GM12878 (cell line): ENCODE results near the gene IFNB1. TPM values are rescaled to one million over a fixed set of nuclear protein-coding genes. Genes with fewer than 3 reads are reported as not detected.

Source experiments
- ATAC-seq: fragments of 200-7000 bp; cut with Tn5 transposase; 3 replicates; pipeline ENCODE4 v1.9.1; 2020; ENCODE audit warnings: mild to moderate bottlenecking, moderate library complexity
- BruUV-seq: library from RNA; stranded (reverse); fragments of 400-500 nt; replicated peaks from 2 replicates; lab custom pipeline; 2021; lab: Mats Ljungman, UMichigan
- CTCF ChIA-PET: fragments of 300-600 bp; sonication (Branson Sonifier 250); formaldehyde crosslinking; extraction: SDS; loops from one replicate; lab custom pipeline; 2021; ENCODE audit warnings: inconsistent platforms; lab: Yijun Ruan, JAX
- POLR2A ChIA-PET: fragments of 350-600 bp; formaldehyde crosslinking; extraction: SDS; loops from one replicate; lab custom pipeline; 2021; ENCODE audit warnings: inconsistent platforms; lab: Charles Lee
- RAD21 ChIA-PET: fragments of 300-600 bp; sonication (Branson Sonifier 250); formaldehyde crosslinking; loops from one replicate; lab custom pipeline; 2023; ENCODE audit warnings: antibody characterized with exemption; ENCODE audit not compliant: unreplicated experiment; lab: Charles Lee
- SMC1A ChIA-PET: fragments of 300-600 bp; sonication (Branson Sonifier 250); formaldehyde crosslinking; loops from one replicate; lab custom pipeline; 2023; ENCODE audit not compliant: unreplicated experiment, uncharacterized antibody; lab: Charles Lee
- DNase-seq: peaks from one replicate; pipeline ENCODE4 v3.0.0-alpha.2; 2011; ENCODE audit warnings: low read depth, low spot score
- FAIRE-seq: peaks from 3 replicates; lab custom pipeline; 2011; peaks lifted over from hg19 to GRCh38; lab: Jason Lieb, UNC
- H2AFZ ChIP-seq: 2 replicates; pipeline ENCODE4 v1.6.0; 2011; ENCODE audit warnings: low read depth, low read length, control low read depth; ENCODE audit not compliant: control insufficient read depth
- H3K27ac ChIP-seq: 2 replicates; pipeline ENCODE4 v1.5.1; 2011; ENCODE audit warnings: control low read depth; ENCODE audit not compliant: control insufficient read depth, insufficient read depth
- H3K27me3 ChIP-seq, 2 experiments: replicated peaks in 1 of 2; 2 replicates each; pipeline versions ENCODE4 v1.6.0 to v1.6.1; 2011; ENCODE audit warnings: low read length in 1 of 2; ENCODE audit not compliant: control insufficient read depth in 2 of 2, insufficient read depth in 2 of 2
- H3K36me3 ChIP-seq, 2 experiments: 2 replicates each; pipeline ENCODE4 v1.5.1; 2011; ENCODE audit warnings: low read length in 1 of 2; ENCODE audit not compliant: control insufficient read depth in 2 of 2, insufficient read depth in 2 of 2
- H3K4me1 ChIP-seq: 2 replicates; pipeline ENCODE4 v1.6.1; 2011; ENCODE audit warnings: mild to moderate bottlenecking, low read length, moderate library complexity, mixed read lengths; ENCODE audit not compliant: control insufficient read depth, insufficient read depth
- H3K4me2 ChIP-seq: 2 replicates; pipeline ENCODE4 v1.6.0; 2011; ENCODE audit warnings: control low read depth; ENCODE audit not compliant: control insufficient read depth, insufficient read depth
- H3K4me3 ChIP-seq: fragments of 200-600 bp; sonication (generic); 2 replicates; pipeline ENCODE4 v1.5.1; 2016
- H3K79me2 ChIP-seq: 2 replicates; pipeline ENCODE4 v1.6.0; 2011; ENCODE audit warnings: low read length; ENCODE audit not compliant: control insufficient read depth, insufficient read depth
- H3K9ac ChIP-seq: 2 replicates; pipeline ENCODE4 v1.8.0; 2011; ENCODE audit warnings: low read length, control low read depth, mixed read lengths; ENCODE audit not compliant: control insufficient read depth, insufficient read depth
- H3K9me3 ChIP-seq: replicated peaks from 3 replicates; pipeline ENCODE4 v1.5.1; 2011; ENCODE audit warnings: mild to moderate bottlenecking, low read length; ENCODE audit not compliant: control insufficient read depth, insufficient read depth
- H4K20me1 ChIP-seq: 2 replicates; pipeline ENCODE4 v1.6.0; 2011; ENCODE audit not compliant: control insufficient read depth, insufficient read depth
- BACH1 ChIP-seq: fragments of 450-650 bp; IDR thresholded peaks from 2 replicates; pipeline ENCODE4 v1.6.1; 2017; ENCODE audit warnings: mild to moderate bottlenecking, borderline replicate concordance
- DPF2 ChIP-seq: fragments of 450-650 bp; IDR thresholded peaks from 2 replicates; pipeline ENCODE4 v1.6.1; 2017; ENCODE audit warnings: mild to moderate bottlenecking
- EED ChIP-seq: sonication (generic); IDR thresholded peaks from 2 replicates; pipeline ENCODE4 v1.6.1; 2016; ENCODE audit warnings: antibody characterized with exemption, low read depth
- FOS ChIP-seq: IDR thresholded peaks from 3 replicates; pipeline ENCODE4 v1.6.1; 2011; ENCODE audit warnings: borderline replicate concordance; ENCODE audit not compliant: insufficient read length; ENCODE audit errors: extremely low read depth
- IRF4 ChIP-seq: IDR thresholded peaks from 2 replicates; pipeline ENCODE4 v1.6.1; 2011; ENCODE audit warnings: low read depth, low read length
- JUND ChIP-seq: IDR thresholded peaks from 2 replicates; pipeline ENCODE4 v1.6.1; 2012; ENCODE audit warnings: low read depth, mild to moderate bottlenecking, low read length, improper control_type of control experiment, moderate library complexity
- KDM1A ChIP-seq: fragments of 200-600 bp; sonication (generic); IDR thresholded peaks from 2 replicates; pipeline ENCODE4 v1.6.1; 2016; ENCODE audit warnings: borderline replicate concordance
- LARP7 ChIP-seq: fragments of 450-650 bp; IDR thresholded peaks from 2 replicates; pipeline ENCODE4 v1.6.1; 2017; ENCODE audit warnings: mild to moderate bottlenecking
- MTA3 ChIP-seq: IDR thresholded peaks from 2 replicates; pipeline ENCODE4 v1.6.1; 2012; ENCODE audit warnings: low read length, inconsistent platforms, borderline replicate concordance
- MYB ChIP-seq: fragments of 150-350 bp; IDR thresholded peaks from 2 replicates; pipeline ENCODE4 v1.6.1; 2014; ENCODE audit warnings: mild to moderate bottlenecking, low read depth, low read length, borderline replicate concordance
- NFIC ChIP-seq: IDR thresholded peaks from 2 replicates; pipeline ENCODE4 v1.6.1; 2012; ENCODE audit warnings: low read depth, mild to moderate bottlenecking, inconsistent platforms, low read length, moderate library complexity
- NFYA ChIP-seq: IDR thresholded peaks from 2 replicates; pipeline ENCODE4 v1.6.1; 2011; ENCODE audit warnings: low read depth, mild to moderate bottlenecking, low read length, improper control_type of control experiment, borderline replicate concordance
- NRF1 ChIP-seq: conservative IDR thresholded peaks from 2 replicates; pipeline ENCODE4 v1.6.1; 2011; ENCODE audit warnings: mild to moderate bottlenecking, low read depth, low read length, improper control_type of control experiment
- RFX5 ChIP-seq: IDR thresholded peaks from 2 replicates; pipeline ENCODE4 v1.6.1; 2011; ENCODE audit warnings: low read depth, low read length, improper control_type of control experiment
- SMC3 ChIP-seq: IDR thresholded peaks from 2 replicates; pipeline ENCODE4 v1.6.1; 2011; ENCODE audit warnings: low read length, improper control_type of control experiment, borderline replicate concordance
- SPI1 ChIP-seq: IDR thresholded peaks from 2 replicates; pipeline ENCODE4 v1.6.1; 2011; ENCODE audit warnings: low read depth, mild to moderate bottlenecking, low read length, moderate library complexity, borderline replicate concordance; ENCODE audit not compliant: insufficient read depth
- SREBF2 ChIP-seq: IDR thresholded peaks from 2 replicates; pipeline ENCODE4 v1.6.1; 2012; ENCODE audit warnings: mild to moderate bottlenecking, low read length
- STAT1 ChIP-seq: fragments of 450-650 bp; conservative IDR thresholded peaks from 2 replicates; pipeline ENCODE4 v1.6.1; 2014; ENCODE audit warnings: antibody characterized with exemption, mild to moderate bottlenecking
- SUZ12 ChIP-seq: fragments of 200-600 bp; sonication (generic); IDR thresholded peaks from one replicate; pipeline ENCODE4 v1.6.1; 2018; ENCODE audit warnings: antibody characterized with exemption, mild to moderate bottlenecking; ENCODE audit not compliant: unreplicated experiment
- YBX1 ChIP-seq: fragments of 450-650 bp; IDR thresholded peaks from 2 replicates; pipeline ENCODE4 v1.6.1; 2016; ENCODE audit warnings: antibody characterized with exemption
- ZNF24 ChIP-seq: fragments of 450-650 bp; IDR thresholded peaks from 2 replicates; pipeline ENCODE4 v1.6.1; 2017; ENCODE audit warnings: antibody characterized with exemption, mild to moderate bottlenecking
- ZNF622 ChIP-seq: fragments of 450-650 bp; IDR thresholded peaks from 2 replicates; pipeline ENCODE4 v1.6.1; 2017; ENCODE audit warnings: mild to moderate bottlenecking, inconsistent platforms
- in situ Hi-C: fragments of 300-500 bp; cut with MboI; formaldehyde crosslinking; loops from 9 replicates; pipeline ENCODE4 v1.14.3; 2018; ENCODE audit warnings: mixed read lengths
- intact Hi-C: fragments of 100-400 bp; cut with micrococcal nuclease; formaldehyde crosslinking; loops from one replicate; pipeline ENCODE4 v1.14.2; 2022; ENCODE audit not compliant: unreplicated experiment
- polyA plus RNA-seq, 11 experiments: library from polyadenylated mRNA; depleted of rRNA in 4 of 11; unstranded in 6 of 11; stranded (reverse) in 5 of 11; fragments of >200 nt; fragmentation: Nextera tagmentation in 4 of 11; fragmentation: Illumina TruSeq in 1 of 11; extraction: Ambion mirVana in 4 of 11; extraction: Trizol in 1 of 11; gene quantifications; 1 replicate in 1 of 11; 2 replicates in 10 of 11; pipeline versions ENCODE4 v1.2.1 to v1.2.3, GENCODE V29; 2011 to 2016; ENCODE audit warnings: inconsistent platforms in 2 of 11, missing spikeins in 2 of 11, low read depth in 1 of 11
- total RNA-seq, 4 experiments: library from RNA; depleted of rRNA in 3 of 4; stranded (reverse); fragments of >200 nt in 3 of 4; fragmentation: Illumina TruSeq in 1 of 4; extraction: Trizol in 1 of 4; gene quantifications; 2 replicates each; pipeline versions ENCODE4 v1.2.1 to v1.2.3, GENCODE V29; 2013 to 2021
- TF ChIP-seq, protein P1 (sequence below), 3 experiments: IDR thresholded peaks in 2 of 3; conservative IDR thresholded peaks in 1 of 3; 2 replicates each; pipeline ENCODE4 v1.5.1; 2011; ENCODE audit warnings: low read depth in 3 of 3, low read length in 3 of 3, mild to moderate bottlenecking in 3 of 3, control low read depth in 2 of 3, moderate library complexity in 2 of 3, inconsistent platforms in 1 of 3, mixed read lengths in 1 of 3; ENCODE audit not compliant: control insufficient read depth in 2 of 3, insufficient read depth in 1 of 3; ENCODE audit errors: extremely low read depth in 1 of 3
- TF ChIP-seq, protein P2 (sequence below): fragments of 450-650 bp; IDR thresholded peaks from 2 replicates; pipeline ENCODE4 v1.6.1; 2016; ENCODE audit warnings: mild to moderate bottlenecking

Gene IFNB1
- total and polyA plus RNA-seq, 10 of the 15 experiments (the other 5 are each of a cell fraction or from before 2014, with no cell fraction given), result 0.18 TPM; not detected in 9

DNA sequence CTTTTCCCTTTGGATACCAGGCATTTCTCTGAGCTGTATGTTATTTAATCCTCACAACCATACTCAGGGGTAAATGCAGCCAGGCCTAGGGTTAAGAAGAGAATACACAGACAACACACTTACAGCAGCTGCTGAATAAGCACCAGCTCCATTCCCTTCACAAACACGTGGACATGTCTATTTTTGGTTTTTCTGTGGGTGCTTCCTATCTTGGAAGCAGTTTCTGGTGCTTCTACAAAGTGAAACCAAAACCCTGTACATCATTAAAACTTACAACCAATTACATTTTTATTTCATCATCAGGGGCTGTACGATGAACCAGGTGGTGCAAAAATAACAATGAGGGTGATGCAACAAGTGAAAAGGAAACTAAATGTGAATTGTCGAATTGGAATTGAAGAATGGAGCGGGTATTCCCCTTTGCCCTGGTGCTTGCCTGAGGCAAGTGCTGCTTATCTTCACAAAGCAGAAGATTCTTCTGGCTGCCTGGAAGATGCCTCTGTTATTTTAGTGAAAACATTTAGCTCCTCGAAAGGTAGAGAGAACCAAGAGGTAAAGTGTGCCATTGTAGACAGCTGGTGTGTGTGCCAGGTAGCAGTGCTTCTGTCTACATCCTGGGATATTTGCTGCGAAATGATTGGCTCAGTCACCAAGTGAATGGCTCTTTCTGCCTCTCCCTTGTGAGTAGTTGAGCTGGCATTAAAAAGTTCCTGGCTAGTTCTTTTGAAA, 18.6 kb upstream of the IFNB1 start (continued):
- TF ChIP-seq SUZ12, result no peak
- TF ChIP-seq NFIC, result no peak
- 0 out of 2 replicates have a peak, but pooled peaks have one; percentile 32 for TF ChIP-seq DPF2
- TF ChIP-seq ZNF24, result no peak
- no peak for TF ChIP-seq MTA3
- no peak for TF ChIP-seq SMC3
- TF ChIP-seq, protein P1, sequence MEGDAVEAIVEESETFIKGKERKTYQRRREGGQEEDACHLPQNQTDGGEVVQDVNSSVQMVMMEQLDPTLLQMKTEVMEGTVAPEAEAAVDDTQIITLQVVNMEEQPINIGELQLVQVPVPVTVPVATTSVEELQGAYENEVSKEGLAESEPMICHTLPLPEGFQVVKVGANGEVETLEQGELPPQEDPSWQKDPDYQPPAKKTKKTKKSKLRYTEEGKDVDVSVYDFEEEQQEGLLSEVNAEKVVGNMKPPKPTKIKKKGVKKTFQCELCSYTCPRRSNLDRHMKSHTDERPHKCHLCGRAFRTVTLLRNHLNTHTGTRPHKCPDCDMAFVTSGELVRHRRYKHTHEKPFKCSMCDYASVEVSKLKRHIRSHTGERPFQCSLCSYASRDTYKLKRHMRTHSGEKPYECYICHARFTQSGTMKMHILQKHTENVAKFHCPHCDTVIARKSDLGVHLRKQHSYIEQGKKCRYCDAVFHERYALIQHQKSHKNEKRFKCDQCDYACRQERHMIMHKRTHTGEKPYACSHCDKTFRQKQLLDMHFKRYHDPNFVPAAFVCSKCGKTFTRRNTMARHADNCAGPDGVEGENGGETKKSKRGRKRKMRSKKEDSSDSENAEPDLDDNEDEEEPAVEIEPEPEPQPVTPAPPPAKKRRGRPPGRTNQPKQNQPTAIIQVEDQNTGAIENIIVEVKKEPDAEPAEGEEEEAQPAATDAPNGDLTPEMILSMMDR (IDR thresholded peaks at IDR 0.05 in 2 of 3, conservative IDR thresholded peaks at IDR 0.05 in 1 of 3; ENCODE audit: control insufficient read depth in 2 of 3, extremely low read depth in 1 of 3, insufficient read depth in 1 of 3, low read depth in 3 of 3, low read length in 3 of 3), result no peak
- TF ChIP-seq SREBF2, result no peak
- TF ChIP-seq LARP7, result no peak
- TF ChIP-seq KDM1A, result no peak
- no peak for TF ChIP-seq EED

DNA sequence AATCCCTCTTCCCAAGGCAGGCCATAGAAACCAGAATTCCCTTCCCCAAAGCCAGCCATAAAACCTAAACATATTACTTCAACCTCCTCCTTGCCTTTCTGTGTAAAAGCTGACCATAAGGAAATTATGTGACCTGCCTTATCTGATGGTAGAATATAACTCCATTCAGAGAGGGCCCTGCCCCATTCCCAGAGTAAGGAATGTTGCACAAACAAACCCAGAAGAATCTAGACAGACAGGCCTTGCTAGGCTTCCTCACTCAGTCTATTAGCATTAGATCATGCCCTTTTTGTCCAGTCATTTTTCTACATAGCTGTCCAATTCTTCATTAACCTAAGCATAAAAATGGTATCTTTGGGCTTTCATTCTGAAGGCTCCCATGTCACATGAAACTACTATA, 17.8 kb upstream of the IFNB1 start:
- ChIA-PET POLR2A (interaction anchor here (0.6 to 1.1 kb wide), 3 partner anchors 64 to 1428 kb away, joined by 3 to 5 read pairs (median 4); partner anchors contain the start of gene HACD4), CTCF (interaction anchor here (1.0 to 1.9 kb wide), 7 partner anchors 9 to 301 kb away, joined by 3 to 12 read pairs (median 4); no protein-coding TSS in a partner anchor), SMC1A (interaction anchor here (0.7 to 2.9 kb wide), 8 partner anchors 10 to 107 kb away, joined by 3 to 11 read pairs (median 6); partner anchors contain the start of gene IFNB1), RAD21 (interaction anchor here (0.8 to 1.8 kb wide), 4 partner anchors 10 to 1169 kb away, joined by 3 to 5 read pairs (median 4); no protein-coding TSS in a partner anchor)
- no peaks in the 10 kb centered on the region for H3K27me3 ChIP-seq
- H3K9ac ChIP-seq, result no peak overlapping the region
- H3K4me3 ChIP-seq, result no peak overlapping the region
- no peak for FAIRE-seq
- peaks cover 6% of the 10 kb centered on the region for H3K4me1 ChIP-seq
- no peak overlapping the region for H3K27ac ChIP-seq
- no peaks in the 10 kb centered on the region for H4K20me1 ChIP-seq
- intact Hi-C loops (no loop called here), in situ Hi-C loops (no loop called here)
- no peaks in the 10 kb centered on the region for H3K79me2 ChIP-seq
- no peaks in the 10 kb centered on the region for H3K36me3 ChIP-seq
- no peak for ATAC-seq
- no peak overlapping the region for H3K4me2 ChIP-seq
- no peaks in the 10 kb centered on the region; the same call in 2 of the 3 replicates for H3K9me3 ChIP-seq
- no peak overlapping the region for H2AFZ ChIP-seq
- DNase-seq, result no peak
- BruUV-seq, result no TSS peak
- TF ChIP-seq, protein P2, sequence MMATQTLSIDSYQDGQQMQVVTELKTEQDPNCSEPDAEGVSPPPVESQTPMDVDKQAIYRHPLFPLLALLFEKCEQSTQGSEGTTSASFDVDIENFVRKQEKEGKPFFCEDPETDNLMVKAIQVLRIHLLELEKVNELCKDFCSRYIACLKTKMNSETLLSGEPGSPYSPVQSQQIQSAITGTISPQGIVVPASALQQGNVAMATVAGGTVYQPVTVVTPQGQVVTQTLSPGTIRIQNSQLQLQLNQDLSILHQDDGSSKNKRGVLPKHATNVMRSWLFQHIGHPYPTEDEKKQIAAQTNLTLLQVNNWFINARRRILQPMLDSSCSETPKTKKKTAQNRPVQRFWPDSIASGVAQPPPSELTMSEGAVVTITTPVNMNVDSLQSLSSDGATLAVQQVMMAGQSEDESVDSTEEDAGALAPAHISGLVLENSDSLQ, result no peak
- TF ChIP-seq SPI1 (no peak), RFX5 (no peak), FOS (no peak), JUND (no peak), ZNF622 (no peak), BACH1 (no peak), STAT1 (no peak), NFYA (no peak), NRF1 (no peak), YBX1 (no peak), MYB (no peak), IRF4 (no peak)
